Brain microvascular endothelial cell (primary cell): ENCODE results near the gene SLC2A2.

Experiments used
- DNase-seq: peaks from one replicate; pipeline ENCODE4 v3.0.0-alpha.2; 2020
- H3K27ac ChIP-seq: fragments of 250-450 bp; sonication (Bioruptor Pico); 2 replicates; pipeline ENCODE4 v1.5.1; 2020; ENCODE audit warnings: mild to moderate bottlenecking, moderate library complexity
- H3K27me3 ChIP-seq: fragments of 250-450 bp; sonication (Bioruptor Pico); replicated peaks from 2 replicates; pipeline ENCODE4 v1.5.1; 2020; ENCODE audit warnings: mild to moderate bottlenecking
- H3K36me3 ChIP-seq: fragments of 250-450 bp; sonication (Bioruptor Pico); replicated peaks from 2 replicates; pipeline ENCODE4 v1.5.1; 2020; ENCODE audit warnings: mild to moderate bottlenecking
- H3K4me3 ChIP-seq: 2 replicates; pipeline ENCODE4 v1.5.1; 2011; ENCODE audit warnings: low read depth, mild to moderate bottlenecking, control low read depth, low read length, moderate library complexity
- in situ Hi-C: cut with HindIII; loops from 2 replicates; pipeline ENCODE4 v1.10.0; 2017; ENCODE audit warnings: low sequenced_read_pairs, low pct_ligation_motif_present
- TF ChIP-seq, protein P1 (sequence below): IDR thresholded peaks from 2 replicates; pipeline ENCODE4 v1.5.1; 2011; ENCODE audit warnings: low read depth, mild to moderate bottlenecking, moderate library complexity, low read length, control low read depth, inconsistent platforms; ENCODE audit errors: missing control alignments

The SLC2A2 gene

DNA sequence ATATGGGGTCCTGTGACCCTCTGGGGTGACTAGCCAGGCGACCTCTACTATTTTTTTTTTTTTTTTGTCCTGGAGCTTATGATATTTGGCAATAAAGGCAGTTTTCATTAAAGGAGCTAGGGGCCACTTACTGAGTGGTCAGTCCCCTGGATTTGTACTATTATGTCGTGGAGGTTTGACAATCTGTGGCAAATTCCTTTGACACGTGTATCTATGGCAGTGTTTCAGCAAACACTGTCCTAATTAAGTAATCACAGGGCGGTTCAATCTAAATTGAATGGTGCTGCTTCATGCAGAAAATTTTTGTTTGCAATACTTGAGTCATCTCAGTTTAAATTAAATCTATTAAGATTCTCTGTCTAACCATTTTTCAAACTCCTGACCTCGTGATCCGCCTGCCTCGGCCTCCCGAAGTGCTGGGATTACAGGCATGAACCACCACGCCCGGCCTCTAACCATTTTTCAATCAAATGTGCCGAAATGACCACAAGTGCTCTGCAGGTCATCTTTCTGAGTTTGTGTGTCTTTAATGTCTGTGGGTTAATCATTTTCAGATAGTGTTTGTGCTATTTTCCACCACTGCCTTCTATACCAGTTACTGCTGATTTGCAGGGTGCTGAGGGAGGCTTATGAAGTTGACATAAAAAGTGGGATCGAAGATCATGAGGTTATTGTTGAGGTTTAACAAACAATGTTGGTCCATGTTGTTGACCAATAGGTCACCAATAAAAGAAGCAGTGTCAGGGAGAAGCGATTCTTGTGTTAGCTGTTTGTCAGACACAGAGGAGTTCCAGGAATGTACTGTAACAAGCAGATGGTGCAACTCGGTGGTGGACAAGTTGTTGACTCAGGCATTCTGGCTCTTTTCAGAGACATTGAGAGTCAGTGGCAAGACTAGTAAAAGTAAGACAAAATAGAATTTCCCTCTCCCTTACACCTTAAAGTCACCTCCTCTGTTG lies 18.6 kb upstream of the SLC2A2 start:
- Histone ChIP-seq H3K4me3 (no peak overlapping the region), H3K27ac (peak overlapping the region; percentile 21), H3K36me3 (no peaks in the 10 kb centered on the region), H3K27me3 (no peaks in the 10 kb centered on the region)
- TF ChIP-seq, protein P1, sequence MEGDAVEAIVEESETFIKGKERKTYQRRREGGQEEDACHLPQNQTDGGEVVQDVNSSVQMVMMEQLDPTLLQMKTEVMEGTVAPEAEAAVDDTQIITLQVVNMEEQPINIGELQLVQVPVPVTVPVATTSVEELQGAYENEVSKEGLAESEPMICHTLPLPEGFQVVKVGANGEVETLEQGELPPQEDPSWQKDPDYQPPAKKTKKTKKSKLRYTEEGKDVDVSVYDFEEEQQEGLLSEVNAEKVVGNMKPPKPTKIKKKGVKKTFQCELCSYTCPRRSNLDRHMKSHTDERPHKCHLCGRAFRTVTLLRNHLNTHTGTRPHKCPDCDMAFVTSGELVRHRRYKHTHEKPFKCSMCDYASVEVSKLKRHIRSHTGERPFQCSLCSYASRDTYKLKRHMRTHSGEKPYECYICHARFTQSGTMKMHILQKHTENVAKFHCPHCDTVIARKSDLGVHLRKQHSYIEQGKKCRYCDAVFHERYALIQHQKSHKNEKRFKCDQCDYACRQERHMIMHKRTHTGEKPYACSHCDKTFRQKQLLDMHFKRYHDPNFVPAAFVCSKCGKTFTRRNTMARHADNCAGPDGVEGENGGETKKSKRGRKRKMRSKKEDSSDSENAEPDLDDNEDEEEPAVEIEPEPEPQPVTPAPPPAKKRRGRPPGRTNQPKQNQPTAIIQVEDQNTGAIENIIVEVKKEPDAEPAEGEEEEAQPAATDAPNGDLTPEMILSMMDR: no peak
- in situ Hi-C loops: no loop called here
- DNase-seq: peak; percentile 86

DNA sequence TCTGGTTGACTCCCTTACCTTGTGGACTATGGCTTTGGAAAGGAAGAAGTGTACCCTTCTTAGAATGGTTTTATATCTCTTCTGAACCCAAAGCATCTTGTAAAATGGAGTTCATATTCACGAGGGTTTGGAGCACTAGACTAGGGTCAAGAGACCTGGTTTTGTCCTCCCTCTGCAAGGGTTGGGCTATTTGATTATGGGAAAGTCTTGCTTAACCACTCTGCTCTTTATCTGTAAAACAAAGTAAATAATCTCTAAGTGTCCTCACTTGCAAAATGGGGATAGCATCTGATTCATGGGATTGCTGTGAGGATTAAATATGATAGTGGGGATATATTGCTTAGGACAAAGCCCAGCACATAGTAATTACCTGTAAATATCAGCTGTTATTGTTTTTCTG lies 17.9 kb upstream of the SLC2A2 start:
- in situ Hi-C loops: no loop called here
- Histone ChIP-seq H3K27ac (no peak overlapping the region), H3K27me3 (no peaks in the 10 kb centered on the region), H3K36me3 (no peaks in the 10 kb centered on the region), H3K4me3 (no peak overlapping the region)
- no peak for DNase-seq
- TF ChIP-seq, protein P1: no peak

DNA sequence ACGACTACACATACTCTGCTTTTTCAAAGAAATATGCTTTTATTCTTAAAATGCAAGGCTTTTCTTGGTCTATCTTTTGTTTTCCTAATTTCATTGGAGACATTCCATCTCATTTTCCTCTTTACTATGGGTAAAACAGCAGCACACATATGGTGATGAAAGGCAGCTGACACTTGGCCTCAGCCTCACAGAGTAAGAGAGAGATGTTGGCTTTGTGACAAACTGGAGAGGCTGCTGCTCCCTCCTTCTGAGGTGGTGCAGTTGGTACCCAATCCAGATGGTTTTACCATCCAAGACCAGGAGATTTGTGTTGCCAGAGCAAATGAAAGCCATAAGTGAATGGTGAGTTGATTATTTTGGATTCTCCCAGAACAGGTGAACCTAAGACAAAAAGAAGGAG lies 13.2 kb upstream of the SLC2A2 start:
- in situ Hi-C loops: no loop called here

DNA sequence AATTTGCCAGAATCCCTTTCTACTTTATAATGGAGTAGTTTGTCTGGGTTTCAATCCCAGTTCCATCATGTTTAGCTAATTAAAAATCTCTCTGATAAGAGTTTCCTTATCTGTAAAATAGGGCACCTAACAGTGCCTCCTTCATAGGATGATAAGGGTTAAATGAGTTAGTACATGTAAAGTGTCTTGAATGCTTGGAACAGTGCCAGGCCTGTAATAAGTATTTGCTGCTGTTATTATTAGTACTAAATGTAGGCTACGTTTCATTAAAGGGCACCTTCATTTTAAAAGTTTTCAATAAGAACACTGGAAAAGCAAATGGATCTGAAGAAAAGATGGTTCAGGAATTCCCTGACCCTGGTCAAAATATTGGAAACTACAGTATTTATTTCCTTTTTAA lies 11.8 kb upstream of the SLC2A2 start:
- TF ChIP-seq, protein P1: no peak
- Histone ChIP-seq H3K27me3 (no peaks in the 10 kb centered on the region), H3K4me3 (no peak overlapping the region), H3K27ac (no peak overlapping the region), H3K36me3 (no peaks in the 10 kb centered on the region)
- DNase-seq: no peak
- in situ Hi-C loops: no loop called here

More for the DNA sequence above, 13.2 kb upstream of the SLC2A2 start:
- H3K27me3 ChIP-seq: no peaks in the 10 kb centered on the region
- H3K4me3 ChIP-seq: no peak overlapping the region
- H3K27ac ChIP-seq: no peak overlapping the region
- DNase-seq: no peak
- H3K36me3 ChIP-seq: no peaks in the 10 kb centered on the region
- TF ChIP-seq, protein P1: no peak

DNA sequence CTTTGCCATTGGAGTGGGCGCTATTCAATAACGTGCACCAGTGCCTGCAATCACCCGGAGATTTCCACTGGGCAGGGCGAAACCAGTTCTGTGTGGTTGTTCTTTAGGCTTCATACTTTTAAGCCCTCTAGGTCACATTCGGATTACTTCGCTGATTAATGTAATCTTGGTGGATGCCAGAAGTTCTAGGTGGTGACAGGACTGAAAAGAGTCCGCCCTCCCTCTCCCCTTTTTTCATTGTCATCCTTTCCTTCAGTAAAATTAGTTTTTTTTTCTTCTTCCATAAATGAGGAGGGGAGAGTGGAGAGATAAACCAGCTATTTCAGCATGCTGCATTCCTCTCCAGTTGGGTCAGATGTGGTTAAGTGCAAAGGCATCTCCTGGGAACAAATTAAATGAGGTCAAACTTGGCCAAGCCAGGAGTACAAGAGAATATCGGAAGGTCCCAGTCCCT lies 2.3 kb upstream of the SLC2A2 start:
- in situ Hi-C loops: no loop called here
- TF ChIP-seq, protein P1: no peak
- H3K27ac ChIP-seq: peak overlapping the region; percentile 80
- peak; percentile 81 for DNase-seq
- H3K27me3 ChIP-seq: no peaks in the 10 kb centered on the region
- no peaks in the 10 kb centered on the region for H3K36me3 ChIP-seq
- peak overlapping the region; percentile 46 for H3K4me3 ChIP-seq
